ENCODE data around the gene F12.

F12 gene

GRCh38 chr5:177368869-177369644, 40.3 kb downstream of the F12 start:
- H3K4me1 ChIP-seq (ENCODE audit: control insufficient read depth, insufficient read depth, low read length): peaks cover 6% of the 10 kb centered on the region; the same call in 1 of the 2 replicates
- H3K9me3 ChIP-seq (ENCODE audit: control insufficient read depth, insufficient read depth, low read depth, low read length): no peaks in the 10 kb centered on the region
- no peak overlapping the region for H3K4me3 ChIP-seq (ENCODE audit: low read depth, low read length)
- ChIA-PET POLR2A (no interaction called here), CTCF (interaction anchor here (0.6 to 6.1 kb wide), 17 partner anchors 10 to 219 kb away, joined by 3 to 65 read pairs (median 5); partner anchors contain the start of genes GRK6, LMAN2 and PFN3)
- peaks cover 0 to 5% of the 10 kb centered on the region in 2 experiments; a peak in 1 of 3 replicates for H3K36me3 ChIP-seq (ENCODE audit: control insufficient read depth in 2 of 2, insufficient read depth in 1 of 2, low read length in 2 of 2)
- H3K27ac ChIP-seq (ENCODE audit: extremely low read depth, low read depth, low read length): no peak overlapping the region
- 0 out of 2 replicates have a peak, but pooled peaks have one; percentile 11 for TF ChIP-seq ZNF341 (tag by site-specific recombination; IDR thresholded peaks at IDR 0.05; ENCODE audit: low read depth)
- no peak for TF ChIP-seq TCF7L2 (IDR thresholded peaks at IDR 0.05; ENCODE audit: borderline replicate concordance, low read depth, low read length)
- TF ChIP-seq PRDM1 (tag by site-specific recombination; IDR thresholded peaks at IDR 0.05): peak; percentile 14; the same call in 1 of the 2 replicates
- TF ChIP-seq PRDM10 (tag by site-specific recombination; IDR thresholded peaks at IDR 0.05): 0 out of 2 replicates have a peak, but pooled peaks have one; percentile 14

- Histone ChIP-seq H3K4me1 (ENCODE audit: control insufficient read depth, insufficient read depth, low read length) (peaks cover 6% of the 10 kb centered on the region; the same call in 1 of the 2 replicates), H3K36me3 (ENCODE audit: control insufficient read depth in 2 of 2, insufficient read depth in 1 of 2, low read length in 2 of 2) (peaks cover 0 to 5% of the 10 kb centered on the region in 2 experiments; a peak in 1 of 3 replicates), H3K4me3 (ENCODE audit: low read depth, low read length) (no peak overlapping the region), H3K27ac (ENCODE audit: extremely low read depth, low read depth, low read length) (no peak overlapping the region), H3K9me3 (ENCODE audit: control insufficient read depth, insufficient read depth, low read depth, low read length) (no peaks in the 10 kb centered on the region)
- TF ChIP-seq ZNF280D (tag by site-specific recombination; IDR thresholded peaks at IDR 0.05) (no peak), ZNF600 (tag by site-specific recombination; IDR thresholded peaks at IDR 0.05) (0 out of 2 replicates have a peak, but pooled peaks have one; percentile 13)
- ChIA-PET CTCF (interaction anchor here (0.6 to 6.1 kb wide), 13 partner anchors 11 to 218 kb away, joined by 3 to 65 read pairs (median 6); partner anchors contain the start of genes GRK6, LMAN2 and PFN3), POLR2A (interaction anchor here (0.6 kb wide), 1 partner anchor 15 kb away, joined by 6 read pairs; no protein-coding TSS in a partner anchor)
Observed at GRCh38 chr5:177367981-177368868, 41.1 kb downstream of the F12 start.

GRCh38 chr5:177367323-177367848, 42.0 kb downstream of the F12 start:
- no peak overlapping the region for H3K27ac ChIP-seq (ENCODE audit: extremely low read depth, low read depth, low read length)
- peaks cover 9% of the 10 kb centered on the region; the same call in 1 of the 2 replicates for H3K4me1 ChIP-seq (ENCODE audit: control insufficient read depth, insufficient read depth, low read length)
- CTCF ChIA-PET: interaction anchor here (0.7 to 1.3 kb wide), 8 partner anchors 9 to 925 kb away, joined by 3 to 6 read pairs (median 4); partner anchors contain the start of gene RGS14

More at GRCh38 chr5:177367323-177367848, 42.0 kb downstream of the F12 start:
- Histone ChIP-seq H3K36me3 (ENCODE audit: control insufficient read depth in 2 of 2, insufficient read depth in 1 of 2, low read length in 2 of 2) (peaks cover 0 to 5% of the 10 kb centered on the region in 2 experiments; a peak in 1 of 3 replicates), H3K4me3 (ENCODE audit: low read depth, low read length) (no peak overlapping the region), H3K9me3 (ENCODE audit: control insufficient read depth, insufficient read depth, low read depth, low read length) (no peaks in the 10 kb centered on the region)
- TF ChIP-seq ZNF174 (tag by site-specific recombination; IDR thresholded peaks at IDR 0.05): no peak
- TF ChIP-seq SP3 (tag by site-specific recombination; IDR thresholded peaks at IDR 0.05): peak; percentile 36; the same call in 1 of the 2 replicates
- TF ChIP-seq ZNF223 (tag by site-specific recombination; IDR thresholded peaks at IDR 0.05): peak; percentile 91
- POLR2A ChIA-PET: interaction anchor here (0.6 to 1.7 kb wide), 5 partner anchors 16 to 787 kb away, joined by 3 to 10 read pairs (median 4); partner anchors contain the start of genes GRK6 and LMAN2

Data from HEK293 (cell line).